Naive B cell (primary cell): ENCODE data around the gene GRK1. TPM values are rescaled to one million over a fixed set of nuclear protein-coding genes. Genes with fewer than 3 reads are reported as not detected.
A peak's percentile ranks its signal among the peaks of the same experiment; 100 is the strongest.
"Not testable (repeated sequence)": the region's sequence is repeated elsewhere in the genome, so short reads cannot be mapped to it uniquely, and the experiment has no call there.

Experiments used
- ATAC-seq, 2 donors: fragments of 150-1000 bp; cut with Tn5 transposase; 2 replicates each; pipeline ENCODE4 v1.10.0; 2021; ENCODE audit warnings: low read depth in 2 of 2, mild to moderate bottlenecking in 2 of 2, moderate library complexity in 2 of 2
- DNase-seq: peaks from one replicate; pipeline ENCODE4 v3.0.0; 2022
- H3K27ac Mint-ChIP-seq, 6 donors: one replicate each; pipeline ENCODE4 v1.8.0; 2020 to 2022; ENCODE audit warnings: mild to moderate bottlenecking in 6 of 6, mixed read lengths in 6 of 6, moderate library complexity in 5 of 6, inconsistent platforms in 2 of 6
- H3K27me3 Mint-ChIP-seq, 3 donors: one replicate each; pipeline ENCODE4 v1.8.0; 2021 to 2022; ENCODE audit warnings: mixed read lengths in 3 of 3, mild to moderate bottlenecking in 1 of 3
- H3K36me3 Mint-ChIP-seq, 2 donors: one replicate each; pipeline ENCODE4 v1.8.0; 2020 to 2022; ENCODE audit warnings: mixed read lengths in 2 of 2, inconsistent platforms in 1 of 2, mild to moderate bottlenecking in 1 of 2
- H3K4me1 Mint-ChIP-seq, 3 donors: one replicate each; pipeline ENCODE4 v1.8.0; 2020 to 2022; ENCODE audit warnings: mixed read lengths in 3 of 3, inconsistent platforms in 1 of 3, mild to moderate bottlenecking in 1 of 3, moderate library complexity in 1 of 3
- H3K4me3 Mint-ChIP-seq, 8 donors: one replicate each; pipeline ENCODE4 v1.8.0; 2020 to 2022; ENCODE audit warnings: mild to moderate bottlenecking in 8 of 8, mixed read lengths in 8 of 8, moderate library complexity in 8 of 8, inconsistent platforms in 2 of 8
- H3K9me3 Mint-ChIP-seq, 7 donors: one replicate each; pipeline ENCODE4 v1.8.0; 2020 to 2022; ENCODE audit warnings: mixed read lengths in 7 of 7, mild to moderate bottlenecking in 5 of 7, inconsistent platforms in 2 of 7, moderate library complexity in 1 of 7
- polyA plus RNA-seq, 6 donors: library from polyadenylated mRNA; unstranded; fragments of 300-500 nt; fragmentation: Illumina TruSeq; gene quantifications; one replicate each; pipeline ENCODE4 v1.2.3, GENCODE V29; 2021; ENCODE audit warnings: low read depth in 6 of 6

Gene GRK1
- polyA plus RNA-seq, 6 donors from 2014 or later, result not detected

DNA sequence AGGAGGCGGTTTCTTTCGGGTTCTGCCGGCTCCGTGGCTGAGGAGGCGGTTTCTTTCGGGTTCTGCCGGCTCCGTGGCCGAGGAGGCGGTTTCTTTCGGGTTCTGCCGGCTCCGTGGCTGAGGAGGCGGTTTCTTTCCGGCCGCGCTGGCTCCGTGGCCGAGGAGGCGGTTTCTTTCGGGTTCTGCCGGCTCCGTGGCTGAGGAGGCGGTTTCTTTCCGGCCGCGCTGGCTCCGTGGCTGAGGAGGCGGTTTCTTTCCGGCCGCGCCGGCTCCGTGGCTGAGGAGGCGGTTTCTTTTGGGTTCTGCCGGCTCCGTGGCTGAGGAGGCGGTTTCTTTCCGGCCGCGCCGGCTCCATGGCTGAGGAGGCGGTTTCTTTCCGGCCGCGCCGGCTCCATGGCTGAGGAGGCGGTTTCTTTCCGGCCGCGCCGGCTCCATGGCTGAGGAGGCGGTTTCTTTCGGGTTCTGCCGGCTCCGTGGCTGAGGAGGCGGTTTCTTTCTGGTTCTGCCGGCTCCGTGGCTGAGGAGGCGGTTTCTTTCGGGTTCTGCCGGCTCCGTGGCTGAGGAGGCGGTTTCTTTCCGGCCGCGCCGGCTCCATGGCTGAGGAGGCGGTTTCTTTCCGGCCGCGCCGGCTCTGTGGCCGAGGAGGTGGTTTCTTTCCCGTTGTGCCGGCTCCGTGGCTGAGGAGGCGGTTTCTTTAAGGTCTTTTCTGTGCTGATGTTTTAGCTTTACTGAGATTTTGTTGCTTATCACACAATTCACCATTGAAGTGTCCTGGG is 85.4 kb downstream of the GRK1 start:
- H3K36me3 Mint-ChIP-seq, ATAC-seq, DNase-seq, H3K4me1 Mint-ChIP-seq, H3K4me3 Mint-ChIP-seq: not testable (repeated sequence)
- H3K9me3 Mint-ChIP-seq, result peaks cover 0 to 11% (median 0%) of the 10 kb centered on the region in 7 donors
- peak overlapping the region in 1 of 6 donors; percentile 53 for H3K27ac Mint-ChIP-seq
- peaks cover 0 to 16% (median 7%) of the 10 kb centered on the region in 3 donors for H3K27me3 Mint-ChIP-seq

GRCh38 chr13:113753171-113753570 is 86.2 kb downstream of the GRK1 start:
- Mint-ChIP-seq H3K4me3 (no peak overlapping the region), H3K27ac (peak overlapping the region in 1 of 6 donors; percentile 53), H3K36me3 (no peaks in the 10 kb centered on the region), H3K27me3 (peaks cover 0 to 16% (median 12%) of the 10 kb centered on the region in 3 donors), H3K9me3 (peaks cover 0 to 11% (median 0%) of the 10 kb centered on the region in 7 donors), H3K4me1 (peaks cover 4 to 8% (median 5%) of the 10 kb centered on the region in 3 donors)
- DNase-seq (no peak), ATAC-seq (no peak)

DNA sequence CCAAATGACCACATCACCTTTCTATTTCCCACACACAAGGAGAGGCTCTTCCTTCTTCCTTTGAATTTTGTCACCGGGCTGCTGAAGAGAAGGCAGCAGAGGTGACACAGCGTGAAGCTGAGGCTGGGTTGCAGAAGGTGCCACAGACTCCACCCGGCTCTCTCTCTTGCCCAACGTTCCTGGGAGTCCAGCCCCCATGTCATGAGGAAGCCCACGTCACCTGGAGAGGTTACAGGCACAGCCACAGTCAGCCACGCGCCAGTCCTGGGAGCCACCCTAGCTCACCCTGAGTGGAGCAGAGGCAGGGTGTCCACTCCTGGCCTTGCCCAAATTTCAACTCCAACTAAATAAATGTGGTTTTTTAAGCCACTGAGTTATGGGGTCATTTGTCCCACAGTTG is 87.2 kb downstream of the GRK1 start:
- no peaks in the 10 kb centered on the region for H3K36me3 Mint-ChIP-seq
- DNase-seq, result no peak
- H3K4me1 Mint-ChIP-seq, result peaks cover 11 to 13% (median 12%) of the 10 kb centered on the region in 3 donors
- H3K9me3 Mint-ChIP-seq, result peaks cover 0 to 11% (median 0%) of the 10 kb centered on the region in 7 donors
- no peak overlapping the region for H3K4me3 Mint-ChIP-seq
- H3K27me3 Mint-ChIP-seq, result peaks cover 0 to 17% (median 17%) of the 10 kb centered on the region in 3 donors
- H3K27ac Mint-ChIP-seq, result no peak overlapping the region
- no peak for ATAC-seq

- H3K27ac Mint-ChIP-seq, result no peak overlapping the region
- peaks cover 15 to 17% (median 16%) of the 10 kb centered on the region in 3 donors for H3K4me1 Mint-ChIP-seq
- ATAC-seq (no peak), DNase-seq (no peak)
- no peak overlapping the region for H3K4me3 Mint-ChIP-seq
- H3K36me3 Mint-ChIP-seq, result no peaks in the 10 kb centered on the region
- H3K27me3 Mint-ChIP-seq, result peaks cover 0 to 22% (median 21%) of the 10 kb centered on the region in 3 donors
- peaks cover 0 to 11% (median 0%) of the 10 kb centered on the region in 7 donors for H3K9me3 Mint-ChIP-seq
These were observed 87.7 kb downstream of the GRK1 start for GRCh38 chr13:113754691-113755090.

DNA sequence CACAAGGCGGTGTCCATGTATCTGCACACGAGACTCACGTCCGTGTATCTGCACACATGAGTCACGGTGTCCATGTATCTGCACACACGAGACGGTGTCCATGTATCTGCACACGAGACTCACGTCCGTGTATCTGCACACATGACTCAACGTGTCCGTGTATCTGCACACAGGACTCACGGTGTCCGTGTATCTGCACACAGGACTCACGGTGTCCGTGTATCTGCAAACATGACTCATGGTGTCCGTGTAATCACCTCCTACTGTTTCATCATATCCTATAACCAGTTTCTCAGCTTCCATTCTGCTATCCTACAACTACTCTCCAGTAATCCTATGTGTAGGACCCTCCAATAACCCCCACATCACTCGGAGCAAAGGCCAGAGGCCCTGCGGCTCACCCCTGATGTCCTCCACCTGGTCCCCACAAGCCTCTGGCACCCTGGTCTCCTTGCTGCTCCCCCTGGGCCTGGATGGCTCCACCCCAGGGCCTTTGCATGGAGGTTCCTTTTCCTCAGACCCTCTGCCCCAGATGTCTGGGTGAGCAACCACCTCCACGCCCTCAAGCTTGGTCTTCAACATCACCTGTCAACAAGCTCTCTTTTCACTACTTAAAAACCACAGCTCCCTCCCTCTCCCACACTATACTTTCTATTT is 89.5 kb downstream of the GRK1 start:
- DNase-seq (no peak), ATAC-seq (no peak)
- H3K4me1 Mint-ChIP-seq, result peaks cover 16 to 21% (median 18%) of the 10 kb centered on the region in 3 donors
- H3K27ac Mint-ChIP-seq, result no peak overlapping the region
- H3K27me3 Mint-ChIP-seq, result peaks cover 16 to 39% (median 30%) of the 10 kb centered on the region in 3 donors
- H3K4me3 Mint-ChIP-seq, result no peak overlapping the region
- peaks cover 0 to 4% (median 0%) of the 10 kb centered on the region in 7 donors for H3K9me3 Mint-ChIP-seq
- H3K36me3 Mint-ChIP-seq, result no peaks in the 10 kb centered on the region

GRCh38 chr13:113758651-113759524 is 91.9 kb downstream of the GRK1 start, which contains the start of gene TMEM255B:
TSS of gene TMEM255B (plus strand) at chr13:113759226. CDS start at chr13:113759270, 44 bp downstream.
- Mint-ChIP-seq H3K4me3 (peak within 1 kb of the TSS; percentile 82 to 99 (median 95)), H3K36me3 (no peaks in the 10 kb centered on the region), H3K9me3 (peaks cover 0 to 4% (median 0%) of the 10 kb centered on the region in 7 donors), H3K27me3 (peaks cover 38 to 60% (median 41%) of the 10 kb centered on the region in 3 donors), H3K4me1 (peaks cover 16 to 21% (median 18%) of the 10 kb centered on the region in 3 donors), H3K27ac (peak within 1 kb of the TSS; percentile 60 to 89 (median 84))
- ATAC-seq (peak; percentile 87 to 90), DNase-seq (peak; percentile 73)

DNA sequence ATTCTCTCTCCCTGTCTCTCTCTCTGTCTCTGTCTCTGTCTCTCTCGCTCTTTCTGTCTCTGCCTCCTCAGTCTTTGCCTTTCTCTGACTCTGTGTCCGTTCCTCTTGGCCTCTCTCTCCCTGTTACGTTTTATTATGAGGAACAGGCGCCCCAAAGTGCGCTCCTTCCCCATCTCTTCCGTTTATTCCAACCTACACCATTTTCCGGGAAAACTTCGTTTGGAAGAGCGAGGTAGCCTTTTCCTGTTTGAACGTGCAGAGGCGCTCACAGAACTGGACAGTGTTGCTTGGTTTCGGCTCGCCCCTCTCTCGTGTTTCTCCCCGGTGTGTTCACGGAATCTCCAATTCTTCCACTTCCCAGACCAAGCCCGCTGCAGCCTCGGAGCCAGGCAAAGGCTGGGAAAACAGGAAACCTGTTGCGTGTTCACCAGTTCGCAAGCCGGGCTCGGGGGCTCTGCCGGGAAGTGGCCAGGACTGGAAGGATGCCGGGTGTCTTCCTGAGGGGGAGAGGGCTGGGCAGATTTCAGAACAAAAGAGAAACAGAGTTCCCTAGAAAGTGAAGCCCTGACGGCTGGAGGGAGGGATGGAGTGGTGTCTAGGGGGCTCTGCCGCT is 92.6 kb downstream of the GRK1 start:
- ATAC-seq (no peak), DNase-seq (no peak)
- H3K27ac Mint-ChIP-seq, result peak overlapping the region in 5 of 6 donors; percentile 44 to 87 (median 82)
- H3K4me1 Mint-ChIP-seq, result peaks cover 16 to 21% (median 18%) of the 10 kb centered on the region in 3 donors
- peaks cover 0 to 4% (median 0%) of the 10 kb centered on the region in 7 donors for H3K9me3 Mint-ChIP-seq
- H3K4me3 Mint-ChIP-seq, result peak overlapping the region; percentile 82 to 99 (median 95)
- H3K27me3 Mint-ChIP-seq, result peaks cover 41 to 61% (median 42%) of the 10 kb centered on the region in 3 donors
- no peaks in the 10 kb centered on the region for H3K36me3 Mint-ChIP-seq

- ATAC-seq, result no peak
- H3K27ac Mint-ChIP-seq, result no peak overlapping the region
These were observed 94.1 kb downstream of the GRK1 start for GRCh38 chr13:113761136-113761535.

DNA sequence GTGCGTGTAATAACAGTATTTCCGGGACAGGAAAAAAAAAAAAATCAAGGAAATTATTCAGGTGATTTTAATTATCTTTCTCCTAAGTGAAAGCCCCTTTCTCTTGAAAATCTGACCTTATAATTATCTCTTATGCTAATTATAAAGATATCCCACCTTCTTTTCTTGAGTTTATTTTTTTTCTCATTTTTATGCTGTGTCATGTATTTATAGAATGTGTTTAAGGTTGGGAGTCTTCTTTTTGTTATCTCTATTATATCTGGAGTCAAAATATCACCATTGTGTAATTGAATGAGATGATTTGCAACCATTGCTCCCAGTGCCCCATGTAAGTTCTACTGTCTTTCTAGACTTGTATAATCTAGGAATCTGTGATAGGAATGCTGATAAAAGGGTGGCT is 95.1 kb downstream of the GRK1 start:
- Mint-ChIP-seq H3K4me3 (peak overlapping the region in 1 of 8 donors; percentile 25), H3K27me3 (peaks cover 41 to 70% (median 58%) of the 10 kb centered on the region in 3 donors), H3K27ac (no peak overlapping the region), H3K36me3 (no peaks in the 10 kb centered on the region), H3K4me1 (peaks cover 13 to 21% (median 18%) of the 10 kb centered on the region in 3 donors), H3K9me3 (peaks cover 0 to 4% (median 0%) of the 10 kb centered on the region in 7 donors)
- no peak for DNase-seq
- ATAC-seq, result no peak

More at GRCh38 chr13:113761136-113761535, 94.1 kb downstream of the GRK1 start:
- Mint-ChIP-seq H3K4me3 (peak overlapping the region in 2 of 8 donors; percentile 14 to 25), H3K4me1 (peaks cover 16 to 21% (median 18%) of the 10 kb centered on the region in 3 donors), H3K9me3 (peaks cover 0 to 4% (median 0%) of the 10 kb centered on the region in 7 donors), H3K27me3 (peaks cover 41 to 70% (median 56%) of the 10 kb centered on the region in 3 donors), H3K36me3 (no peaks in the 10 kb centered on the region)
- no peak for DNase-seq

GRCh38 chr13:113762538-113762937 is 95.5 kb downstream of the GRK1 start:
- Mint-ChIP-seq H3K27me3 (peaks cover 37 to 70% (median 58%) of the 10 kb centered on the region in 3 donors), H3K4me3 (peak overlapping the region in 1 of 8 donors; percentile 25), H3K27ac (no peak overlapping the region), H3K4me1 (peaks cover 12 to 19% (median 18%) of the 10 kb centered on the region in 3 donors), H3K9me3 (peaks cover 0 to 4% (median 0%) of the 10 kb centered on the region in 7 donors), H3K36me3 (no peaks in the 10 kb centered on the region)
- ATAC-seq, result no peak
- DNase-seq, result no peak

DNA sequence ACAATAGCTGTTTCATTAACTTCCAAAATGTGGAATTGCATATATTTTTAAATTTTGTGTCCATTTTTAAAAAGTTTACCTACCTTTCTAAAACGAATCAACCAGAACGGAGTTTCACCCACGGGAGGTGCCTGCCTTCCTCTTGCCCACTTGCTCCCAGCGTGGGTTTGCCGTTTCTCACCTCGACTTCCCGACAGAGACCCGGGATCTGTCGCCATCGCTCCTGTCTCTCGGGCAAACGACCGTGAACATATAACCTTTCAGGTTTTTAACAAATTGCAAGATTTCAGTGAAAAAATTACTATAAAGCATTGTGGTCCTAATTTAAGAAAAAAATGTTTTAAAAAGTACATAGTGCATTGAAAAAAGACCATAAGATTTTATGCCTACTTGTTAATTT is 96.2 kb downstream of the GRK1 start:
- DNase-seq (no peak), ATAC-seq (no peak)
- Mint-ChIP-seq H3K27me3 (peaks cover 34 to 70% (median 58%) of the 10 kb centered on the region in 3 donors), H3K4me3 (peak overlapping the region in 1 of 8 donors; percentile 22), H3K4me1 (peaks cover 11 to 13% (median 12%) of the 10 kb centered on the region in 3 donors), H3K9me3 (peaks cover 0 to 4% (median 0%) of the 10 kb centered on the region in 7 donors), H3K36me3 (no peaks in the 10 kb centered on the region), H3K27ac (no peak overlapping the region)
